Skeletal muscle tissue (tissue), 4 donors: ENCODE measurements around the gene PHRF1. TPM values are rescaled to one million over a fixed set of nuclear protein-coding genes. Genes with fewer than 3 reads are reported as not detected.
"Not testable (repeated sequence)": the region's sequence is repeated elsewhere in the genome, so short reads cannot be mapped to it uniquely, and the experiment has no call there.

Experiments
- H3K27ac ChIP-seq: one replicate; pipeline ENCODE4 v1.7.0; 2013; ENCODE audit warnings: mild to moderate bottlenecking, low read depth, low read length, inconsistent platforms
- H3K27me3 ChIP-seq, 3 donors: one replicate each; pipeline ENCODE4 v1.7.0; 2013; ENCODE audit warnings: low read length in 3 of 3; ENCODE audit not compliant: control insufficient read depth in 3 of 3, insufficient read depth in 3 of 3
- H3K36me3 ChIP-seq, 3 donors: one replicate each; pipeline ENCODE4 v1.7.0; 2013; ENCODE audit warnings: low read length in 3 of 3; ENCODE audit not compliant: control insufficient read depth in 3 of 3, insufficient read depth in 3 of 3
- H3K4me1 ChIP-seq, 3 donors: one replicate each; pipeline ENCODE4 v1.7.0; 2013; ENCODE audit warnings: low read length in 3 of 3, mild to moderate bottlenecking in 3 of 3; ENCODE audit not compliant: control insufficient read depth in 3 of 3, insufficient read depth in 3 of 3
- H3K4me3 ChIP-seq, 3 donors: one replicate each; pipeline ENCODE4 v1.7.0; 2013; ENCODE audit warnings: low read length in 3 of 3
- H3K9ac ChIP-seq, 3 donors: one replicate each; pipeline ENCODE4 v1.7.0; 2013; ENCODE audit warnings: low read length in 3 of 3, mild to moderate bottlenecking in 3 of 3, moderate library complexity in 2 of 3, low read depth in 1 of 3
- H3K9me3 ChIP-seq, 3 donors: one replicate each; pipeline ENCODE4 v1.7.0; 2013; ENCODE audit warnings: low read length in 3 of 3; ENCODE audit not compliant: control insufficient read depth in 3 of 3
- total RNA-seq: library from RNA; depleted of rRNA; stranded (reverse); fragments of >200 nt; gene quantifications from one replicate; pipeline ENCODE4 v1.2.3, GENCODE V29; 2014
- donor health status: Osteomylitis.

Gene PHRF1
- total RNA-seq, 1 donor from 2014 or later: 21.9 TPM

GRCh38 chr11:650482-650881 is 74.2 kb downstream of the PHRF1 start:
- H3K9me3 ChIP-seq: no peaks in the 10 kb centered on the region
- no peak overlapping the region for H3K27ac ChIP-seq
- no peak overlapping the region for H3K4me3 ChIP-seq
- no peak overlapping the region for H3K9ac ChIP-seq
- H3K4me1 ChIP-seq: no peaks in the 10 kb centered on the region
- no peaks in the 10 kb centered on the region for H3K27me3 ChIP-seq
- H3K36me3 ChIP-seq: peaks cover 3 to 7% (median 4%) of the 10 kb centered on the region in 3 donors

GRCh38 chr11:653136-653535 is 76.9 kb downstream of the PHRF1 start:
- H3K4me3 ChIP-seq, H3K36me3 ChIP-seq, H3K9me3 ChIP-seq, H3K27me3 ChIP-seq, H3K27ac ChIP-seq, H3K4me1 ChIP-seq, H3K9ac ChIP-seq: not testable (repeated sequence)

GRCh38 chr11:653837-654236 is 77.6 kb downstream of the PHRF1 start:
- no peak overlapping the region for H3K9ac ChIP-seq
- H3K36me3 ChIP-seq: peaks cover 5 to 7% (median 6%) of the 10 kb centered on the region in 3 donors
- H3K27me3 ChIP-seq: no peaks in the 10 kb centered on the region
- H3K27ac ChIP-seq: no peak overlapping the region
- no peaks in the 10 kb centered on the region for H3K9me3 ChIP-seq
- no peaks in the 10 kb centered on the region for H3K4me1 ChIP-seq
- H3K4me3 ChIP-seq: no peak overlapping the region

GRCh38 chr11:654444-654843 is 78.2 kb downstream of the PHRF1 start:
- H3K27ac ChIP-seq, H3K27me3 ChIP-seq, H3K4me3 ChIP-seq, H3K36me3 ChIP-seq, H3K4me1 ChIP-seq, H3K9me3 ChIP-seq, H3K9ac ChIP-seq: not testable (repeated sequence)

- Histone ChIP-seq H3K27ac (no peak overlapping the region), H3K27me3 (no peaks in the 10 kb centered on the region), H3K4me3 (no peak overlapping the region), H3K9me3 (no peaks in the 10 kb centered on the region), H3K9ac (no peak overlapping the region), H3K36me3 (peaks cover 7 to 9% (median 7%) of the 10 kb centered on the region in 3 donors), H3K4me1 (no peaks in the 10 kb centered on the region)
These were observed 78.9 kb downstream of the PHRF1 start for GRCh38 chr11:655036-655726.

GRCh38 chr11:656426-656825 is 80.2 kb downstream of the PHRF1 start:
- Histone ChIP-seq H3K27me3 (no peaks in the 10 kb centered on the region), H3K9ac (no peak overlapping the region), H3K36me3 (peaks cover 5 to 9% (median 7%) of the 10 kb centered on the region in 3 donors), H3K9me3 (no peaks in the 10 kb centered on the region), H3K27ac (no peak overlapping the region), H3K4me1 (peaks cover 0 to 6% (median 3%) of the 10 kb centered on the region in 3 donors), H3K4me3 (no peak overlapping the region)

GRCh38 chr11:656866-657265 is 80.6 kb downstream of the PHRF1 start:
- H3K9me3 ChIP-seq: no peaks in the 10 kb centered on the region
- H3K4me1 ChIP-seq: peaks cover 0 to 6% (median 3%) of the 10 kb centered on the region in 3 donors
- peaks cover 5 to 10% (median 7%) of the 10 kb centered on the region in 3 donors for H3K36me3 ChIP-seq
- H3K9ac ChIP-seq: no peak overlapping the region
- no peak overlapping the region for H3K27ac ChIP-seq
- no peaks in the 10 kb centered on the region for H3K27me3 ChIP-seq
- no peak overlapping the region for H3K4me3 ChIP-seq

- Histone ChIP-seq H3K4me3 (no peak overlapping the region), H3K36me3 (peaks cover 7 to 9% (median 7%) of the 10 kb centered on the region in 3 donors), H3K27me3 (no peaks in the 10 kb centered on the region), H3K4me1 (peaks cover 0 to 8% (median 3%) of the 10 kb centered on the region in 3 donors), H3K9me3 (no peaks in the 10 kb centered on the region), H3K9ac (no peak overlapping the region), H3K27ac (no peak overlapping the region)
These were observed 81.4 kb downstream of the PHRF1 start for GRCh38 chr11:657691-658126.

- H3K27ac ChIP-seq: no peak overlapping the region
- peaks cover 0 to 15% (median 8%) of the 10 kb centered on the region in 3 donors for H3K36me3 ChIP-seq
- H3K4me3 ChIP-seq: no peak overlapping the region
- H3K27me3 ChIP-seq: no peaks in the 10 kb centered on the region
- peaks cover 0 to 10% (median 3%) of the 10 kb centered on the region in 3 donors for H3K4me1 ChIP-seq
- no peaks in the 10 kb centered on the region for H3K9me3 ChIP-seq
- H3K9ac ChIP-seq: no peak overlapping the region
These were observed 83.3 kb downstream of the PHRF1 start for GRCh38 chr11:659532-660085.

- no peaks in the 10 kb centered on the region for H3K9me3 ChIP-seq
- H3K4me1 ChIP-seq: peaks cover 2 to 13% (median 5%) of the 10 kb centered on the region in 3 donors
- H3K9ac ChIP-seq: no peak overlapping the region
- H3K27me3 ChIP-seq: no peaks in the 10 kb centered on the region
- peaks cover 0 to 15% (median 8%) of the 10 kb centered on the region in 3 donors for H3K36me3 ChIP-seq
- no peak overlapping the region for H3K27ac ChIP-seq
- no peak overlapping the region for H3K4me3 ChIP-seq
These were observed 84.0 kb downstream of the PHRF1 start for GRCh38 chr11:660281-660680.
